ENCODE results near the gene ABCE1.
"Not testable (repeated sequence)": the region's sequence is repeated elsewhere in the genome, so short reads cannot be mapped to it uniquely, and the experiment has no call there.

The ABCE1 gene

GRCh38 chr4:145102619-145103018 lies 4.5 kb downstream of the ABCE1 start:
- no peak for DNase-seq (ENCODE audit: low read depth)

- DNase-seq (ENCODE audit: low read depth) = no peak
These were observed 5.4 kb downstream of the ABCE1 start for GRCh38 chr4:145103496-145103895.

- DNase-seq (ENCODE audit: low read depth) = no peak
These were observed 9.0 kb downstream of the ABCE1 start for GRCh38 chr4:145107126-145107525.

- no peak for DNase-seq (ENCODE audit: low read depth)
These were observed 10.0 kb downstream of the ABCE1 start for GRCh38 chr4:145108128-145108527.

GRCh38 chr4:145125396-145125795 lies 27.3 kb downstream of the ABCE1 start:
- no peak for DNase-seq (ENCODE audit: low read depth)

GRCh38 chr4:145130130-145130529 lies 32.0 kb downstream of the ABCE1 start:
- no peak for DNase-seq (ENCODE audit: low read depth)

GRCh38 chr4:145130788-145131399 lies 32.8 kb downstream of the ABCE1 start:
- DNase-seq (ENCODE audit: low read depth) = no peak

- DNase-seq (ENCODE audit: low read depth) = no peak
These were observed 33.7 kb downstream of the ABCE1 start for GRCh38 chr4:145131848-145132247.

GRCh38 chr4:145132511-145133098 lies 34.5 kb downstream of the ABCE1 start:
- DNase-seq (ENCODE audit: low read depth) = no peak

GRCh38 chr4:145136219-145136618 lies 38.1 kb downstream of the ABCE1 start:
- not testable (repeated sequence) for DNase-seq (ENCODE audit: low read depth)

- no peak for DNase-seq (ENCODE audit: low read depth)
These were observed 50.9 kb downstream of the ABCE1 start for GRCh38 chr4:145148980-145149379.

GRCh38 chr4:145153181-145153903 lies 55.2 kb downstream of the ABCE1 start:
- DNase-seq (ENCODE audit: low read depth) = no peak

- DNase-seq (ENCODE audit: low read depth) = no peak
These were observed 55.8 kb downstream of the ABCE1 start for GRCh38 chr4:145153904-145154298.

GRCh38 chr4:145154573-145154972 lies 56.5 kb downstream of the ABCE1 start:
- DNase-seq (ENCODE audit: low read depth) = no peak

GRCh38 chr4:145155268-145155870 lies 57.3 kb downstream of the ABCE1 start:
- DNase-seq (ENCODE audit: low read depth) = no peak

- no peak for DNase-seq (ENCODE audit: low read depth)
These were observed 58.9 kb downstream of the ABCE1 start for GRCh38 chr4:145156986-145157385.

GRCh38 chr4:145161549-145161948 lies 63.4 kb downstream of the ABCE1 start:
- DNase-seq (ENCODE audit: low read depth) = no peak

- no peak for DNase-seq (ENCODE audit: low read depth)
These were observed 69.8 kb downstream of the ABCE1 start for GRCh38 chr4:145167887-145168286.

- no peak for DNase-seq (ENCODE audit: low read depth)
These were observed 70.6 kb downstream of the ABCE1 start for GRCh38 chr4:145168581-145169187.

- DNase-seq (ENCODE audit: low read depth) = no peak
These were observed 72.1 kb downstream of the ABCE1 start for GRCh38 chr4:145170223-145170622.

- no peak for DNase-seq (ENCODE audit: low read depth)
These were observed 73.8 kb downstream of the ABCE1 start for GRCh38 chr4:145171911-145172310.

GRCh38 chr4:145176641-145177432 lies 78.7 kb downstream of the ABCE1 start:
- DNase-seq (ENCODE audit: low read depth) = no peak
